ENCODE results near the gene TPRX1. TPM values are rescaled to one million over a fixed set of nuclear protein-coding genes. Genes with fewer than 3 reads are reported as not detected.
A peak's percentile ranks its signal among the peaks of the same experiment; 100 is the strongest.

Gene TPRX1
- total and polyA plus RNA-seq, 9 of the 15 experiments (the other 6 are each of a cell fraction or from before 2014, with no cell fraction given), result not detected

GRCh38 chr19:47781590-47782262, 22.6 kb downstream of the TPRX1 start (continued):
- no peak for TF ChIP-seq PCBP2 (IDR thresholded peaks at IDR 0.05; ENCODE audit: low read depth, low read length, poor library complexity, severe bottlenecking)

DNA sequence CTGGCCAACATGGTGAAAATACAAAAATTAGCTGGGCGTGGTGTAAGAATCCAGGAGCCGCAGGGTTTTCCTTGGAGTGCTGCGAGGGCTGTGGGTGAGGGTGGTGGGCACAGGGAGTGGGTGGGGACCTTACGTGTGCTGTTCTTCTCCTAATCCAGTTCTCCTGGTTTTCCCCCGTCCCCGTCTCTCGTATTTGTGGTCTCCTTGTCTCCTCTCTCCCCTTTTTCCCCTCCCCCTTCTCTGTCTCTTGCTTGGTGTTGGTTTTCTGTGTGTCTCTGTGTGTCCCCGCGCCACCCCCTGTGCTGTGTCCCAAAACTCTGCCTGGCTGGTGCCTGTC, 24.2 kb downstream of the TPRX1 start:
- Histone ChIP-seq H3K9me1 (ENCODE audit: control insufficient read depth, insufficient read depth, low read length) (peaks cover 3% of the 10 kb centered on the region), H2AFZ (ENCODE audit: low read depth, low read length) (no peak overlapping the region), H3K9me3 (replicated peaks; ENCODE audit: control insufficient read depth, insufficient read depth, low read depth, low read length) (no peaks in the 10 kb centered on the region), H3K9ac (ENCODE audit: insufficient read depth in 1 of 2, low read depth in 2 of 2, low read length in 2 of 2) (peak overlapping the region in 1 of 2 experiments; percentile 100; a peak in 3 of 4 replicates), H3K79me2 (ENCODE audit: control insufficient read depth, insufficient read depth, low read length) (peaks cover 25% of the 10 kb centered on the region), H3K27ac (ENCODE audit: extremely low read depth, low read depth, low read length) (no peak overlapping the region; the same call in 2 of the 3 replicates), H4K20me1 (replicated peaks; ENCODE audit: control insufficient read depth, insufficient read depth, low read length) (no peaks in the 10 kb centered on the region), H3K4me2 (ENCODE audit: insufficient read depth, low read length) (peak overlapping the region; percentile 84), H3K27me3 (ENCODE audit: control insufficient read depth in 2 of 2, insufficient read depth in 2 of 2, low read length in 2 of 2) (no peaks in the 10 kb centered on the region), H3K36me3 (ENCODE audit: control insufficient read depth, insufficient read depth, low read length) (peaks cover 37% of the 10 kb centered on the region; the same call in 2 of the 3 replicates), H3K4me3 (no peak overlapping the region), H3K4me1 (replicated peaks in 1 of 2; ENCODE audit: control insufficient read depth in 2 of 2, insufficient read depth in 2 of 2, low read length in 2 of 2) (peaks cover 11 to 29% of the 10 kb centered on the region in 2 experiments; a peak in 3 of 5 replicates)
- no TSS peak for BruUV-seq (replicated peaks)
- DNase-seq (ENCODE audit: extremely low read depth in 1 of 4, low spot score in 3 of 4) (peak in 1 of 4 experiments; percentile 9), FAIRE-seq (no peak), ATAC-seq (no peak)
- CTCF ChIA-PET (ENCODE audit: low intra/inter-chr PET ratio), result no interaction called here
- in situ Hi-C loops (cut with MboI) (no loop called here), intact Hi-C loops (cut with micrococcal nuclease) (no loop called here)
- POLR2A ChIA-PET, result interaction anchor here (0.9 kb wide), 1 partner anchor 14 kb away, joined by 3 read pairs; no protein-coding TSS in a partner anchor
- 94% methylated on average over 4 of the region's 9 CpGs for WGBS (ENCODE audit: insufficient coverage, low coverage, missing lambda C conversion rate)
- TF ChIP-seq SMARCA5 (IDR thresholded peaks at IDR 0.05) (no peak), HDAC6 (IDR thresholded peaks at IDR 0.05; ENCODE audit: low read depth, low read length) (no peak), RAD51 (IDR thresholded peaks at IDR 0.05; ENCODE audit: borderline replicate concordance, low read depth) (no peak), ZNF408 (CRISPR knock-in tag; IDR thresholded peaks at IDR 0.05; ENCODE audit: low read depth) (no peak), ZNF212 (CRISPR knock-in tag; IDR thresholded peaks at IDR 0.05) (no peak), EP400 (IDR thresholded peaks at IDR 0.05) (no peak), SAFB2 (IDR thresholded peaks at IDR 0.05; ENCODE audit: borderline replicate concordance, low read depth, low read length, severe bottlenecking) (no peak), SREBF2 (CRISPR knock-in tag; IDR thresholded peaks at IDR 0.05) (no peak), ZNF583 (CRISPR knock-in tag; IDR thresholded peaks at IDR 0.05) (no peak), RBM34 (IDR thresholded peaks at IDR 0.05; ENCODE audit: borderline replicate concordance, insufficient read depth, low read length) (no peak), NFYB (IDR thresholded peaks at IDR 0.05; ENCODE audit: extremely low read depth, insufficient read length) (no peak), MYNN (IDR thresholded peaks at IDR 0.05) (no peak), MYNN (CRISPR knock-in tag; IDR thresholded peaks at IDR 0.05) (no peak), MAFG (tag; conservative IDR thresholded peaks at IDR 0.05) (no peak), MBD1 (CRISPR knock-in tag; IDR thresholded peaks at IDR 0.05) (no peak), ILF3 (IDR thresholded peaks at IDR 0.05; ENCODE audit: borderline replicate concordance) (no peak)
